Activated T-cell treated with anti-CD3 and anti-CD28 coated beads, Interleukin-2, amount 50 U/mL, for 72 hours (primary cell): ENCODE measurements around the gene CCDC32. TPM values are rescaled to one million over a fixed set of nuclear protein-coding genes. Genes with fewer than 3 reads are reported as not detected.
A peak's percentile ranks its signal among the peaks of the same experiment; 100 is the strongest.

Experiments used
- ATAC-seq, 2 donors: fragments of 150-1000 bp; cut with Tn5 transposase; replicated peaks in 1 of 2; 2 replicates each; pipeline ENCODE4 v1.10.0; 2021; ENCODE audit warnings: moderate library complexity in 2 of 2, mild to moderate bottlenecking in 1 of 2
- DNase-seq, 2 donors: peaks; one replicate each; pipeline ENCODE4 v3.0.0; 2021 to 2022; ENCODE audit warnings: mixed read lengths in 1 of 2
- H3K27ac Mint-ChIP-seq: one replicate; pipeline ENCODE4 v1.8.0; 2022; ENCODE audit warnings: mild to moderate bottlenecking, moderate library complexity, mixed read lengths
- H3K27me3 Mint-ChIP-seq: one replicate; pipeline ENCODE4 v1.8.0; 2022; ENCODE audit warnings: low read depth, mixed read lengths
- H3K36me3 Mint-ChIP-seq, 2 donors: one replicate each; pipeline ENCODE4 v1.8.0; 2022; ENCODE audit warnings: mixed read lengths in 2 of 2, mild to moderate bottlenecking in 1 of 2; ENCODE audit not compliant: insufficient read depth in 2 of 2
- H3K4me1 Mint-ChIP-seq: one replicate; pipeline ENCODE4 v1.8.0; 2022; ENCODE audit warnings: low read depth, mixed read lengths
- H3K4me3 Mint-ChIP-seq, 2 donors: one replicate each; pipeline ENCODE4 v1.8.0; 2022; ENCODE audit warnings: mild to moderate bottlenecking in 2 of 2, mixed read lengths in 2 of 2, moderate library complexity in 2 of 2
- H3K9me3 Mint-ChIP-seq, 2 donors: one replicate each; pipeline ENCODE4 v1.8.0; 2022; ENCODE audit warnings: mixed read lengths in 2 of 2
- total RNA-seq, 2 donors: library from RNA; stranded (reverse); gene quantifications; one replicate each; pipeline ENCODE4 v1.2.3, GENCODE V29; 2022

Gene CCDC32
- total RNA-seq, result 10 to 100 TPM; 34.8 to 38.1 TPM

- H3K9me3 Mint-ChIP-seq, result no peaks in the 10 kb centered on the region
Observed at GRCh38 chr15:40564591-40565332, at the start of gene CCDC32. Gene CCDC32, minus strand, starts transcription at chr15:40565042. Its CDS starts 2,027 bp downstream, at chr15:40563015.

GRCh38 chr15:40613080-40613479 is 48.2 kb upstream of the CCDC32 start:
- no peak for ATAC-seq
- Mint-ChIP-seq H3K36me3 (peaks cover 1 to 4% of the 10 kb centered on the region in 2 donors), H3K4me3 (no peak overlapping the region), H3K4me1 (no peaks in the 10 kb centered on the region), H3K27ac (no peak overlapping the region), H3K9me3 (no peaks in the 10 kb centered on the region), H3K27me3 (no peaks in the 10 kb centered on the region)
- no peak for DNase-seq

More at GRCh38 chr15:40564591-40565332, at the start of gene CCDC32:
- Mint-ChIP-seq H3K4me3 (peak within 1 kb of the TSS; percentile 93), H3K27ac (peak within 1 kb of the TSS; percentile 93), H3K36me3 (peaks cover 0 to 3% of the 10 kb centered on the region in 2 donors), H3K4me1 (peaks cover 43% of the 10 kb centered on the region), H3K27me3 (peaks cover 6% of the 10 kb centered on the region)
- peak; percentile 93 to 97 for DNase-seq
- ATAC-seq, result peak; percentile 93 to 94

GRCh38 chr15:40603935-40604334 is 39.1 kb upstream of the CCDC32 start:
- DNase-seq (no peak), ATAC-seq (no peak)
- no peaks in the 10 kb centered on the region for H3K27me3 Mint-ChIP-seq
- peaks cover 6% of the 10 kb centered on the region in 2 donors for H3K36me3 Mint-ChIP-seq
- no peaks in the 10 kb centered on the region for H3K4me1 Mint-ChIP-seq
- no peak overlapping the region for H3K4me3 Mint-ChIP-seq
- no peak overlapping the region for H3K27ac Mint-ChIP-seq
- H3K9me3 Mint-ChIP-seq, result no peaks in the 10 kb centered on the region

- no peaks in the 10 kb centered on the region for H3K27me3 Mint-ChIP-seq
- H3K9me3 Mint-ChIP-seq, result no peaks in the 10 kb centered on the region
- H3K36me3 Mint-ChIP-seq, result peaks cover 2 to 5% of the 10 kb centered on the region in 2 donors
- H3K4me1 Mint-ChIP-seq, result no peaks in the 10 kb centered on the region
- DNase-seq (no peak), ATAC-seq (no peak)
- no peak overlapping the region for H3K4me3 Mint-ChIP-seq
- H3K27ac Mint-ChIP-seq, result no peak overlapping the region
Observed at GRCh38 chr15:40600956-40601355, 36.1 kb upstream of the CCDC32 start.

- Mint-ChIP-seq H3K36me3 (peaks cover 2 to 3% of the 10 kb centered on the region in 2 donors), H3K9me3 (no peaks in the 10 kb centered on the region), H3K4me3 (no peak overlapping the region), H3K27ac (no peak overlapping the region), H3K27me3 (peaks cover 7% of the 10 kb centered on the region), H3K4me1 (peaks cover 9% of the 10 kb centered on the region)
- DNase-seq, result no peak
- ATAC-seq, result no peak
Observed at GRCh38 chr15:40598672-40599071, 33.8 kb upstream of the CCDC32 start.

GRCh38 chr15:40598126-40598525 is 33.3 kb upstream of the CCDC32 start:
- ATAC-seq (no peak), DNase-seq (no peak)
- peaks cover 7% of the 10 kb centered on the region for H3K27me3 Mint-ChIP-seq
- peaks cover 3% of the 10 kb centered on the region in 2 donors for H3K36me3 Mint-ChIP-seq
- H3K9me3 Mint-ChIP-seq, result no peaks in the 10 kb centered on the region
- H3K4me3 Mint-ChIP-seq, result no peak overlapping the region
- peaks cover 14% of the 10 kb centered on the region for H3K4me1 Mint-ChIP-seq
- H3K27ac Mint-ChIP-seq, result no peak overlapping the region

GRCh38 chr15:40597024-40597423 is 32.2 kb upstream of the CCDC32 start:
- peaks cover 7% of the 10 kb centered on the region for H3K27me3 Mint-ChIP-seq
- H3K4me1 Mint-ChIP-seq, result peaks cover 22% of the 10 kb centered on the region
- no peaks in the 10 kb centered on the region for H3K9me3 Mint-ChIP-seq
- no peak for ATAC-seq
- H3K36me3 Mint-ChIP-seq, result peaks cover 1 to 3% of the 10 kb centered on the region in 2 donors
- H3K4me3 Mint-ChIP-seq, result no peak overlapping the region
- no peak overlapping the region for H3K27ac Mint-ChIP-seq
- DNase-seq, result no peak

- DNase-seq (no peak), ATAC-seq (no peak)
- Mint-ChIP-seq H3K27me3 (peaks cover 7% of the 10 kb centered on the region), H3K9me3 (no peaks in the 10 kb centered on the region), H3K4me3 (peak overlapping the region in 1 of 2 donors; percentile 10), H3K4me1 (peaks cover 22% of the 10 kb centered on the region), H3K27ac (no peak overlapping the region), H3K36me3 (peaks cover 1 to 3% of the 10 kb centered on the region in 2 donors)
Observed at GRCh38 chr15:40595773-40596172, 30.9 kb upstream of the CCDC32 start.

- Mint-ChIP-seq H3K4me3 (peak overlapping the region; percentile 85 to 90), H3K27ac (peak overlapping the region; percentile 24), H3K27me3 (peaks cover 7% of the 10 kb centered on the region), H3K36me3 (peaks cover 1 to 3% of the 10 kb centered on the region in 2 donors), H3K9me3 (no peaks in the 10 kb centered on the region), H3K4me1 (peaks cover 26% of the 10 kb centered on the region)
- DNase-seq (no peak), ATAC-seq (no peak)
Observed at GRCh38 chr15:40595219-40595618, 30.4 kb upstream of the CCDC32 start.

GRCh38 chr15:40594429-40594836 is 29.6 kb upstream of the CCDC32 start:
- Mint-ChIP-seq H3K4me1 (peaks cover 27% of the 10 kb centered on the region), H3K9me3 (no peaks in the 10 kb centered on the region), H3K27ac (peak overlapping the region; percentile 24), H3K36me3 (peaks cover 1 to 3% of the 10 kb centered on the region in 2 donors), H3K27me3 (peaks cover 7% of the 10 kb centered on the region), H3K4me3 (peak overlapping the region; percentile 85 to 90)
- peak; percentile 64 to 70 for ATAC-seq
- DNase-seq, result peak in 1 of 2 donors; percentile 61

- Mint-ChIP-seq H3K9me3 (no peaks in the 10 kb centered on the region), H3K27me3 (peaks cover 7% of the 10 kb centered on the region), H3K4me3 (peak within 1 kb of the TSS; percentile 85 to 90), H3K4me1 (peaks cover 27% of the 10 kb centered on the region), H3K27ac (peak within 1 kb of the TSS; percentile 98), H3K36me3 (peaks cover 1 to 3% of the 10 kb centered on the region in 2 donors)
- peak; percentile 86 for ATAC-seq
- DNase-seq, result peak; percentile 90 to 91
Observed at GRCh38 chr15:40593588-40594428, 29.0 kb upstream of the CCDC32 start, which contains the start of gene KNL1. Gene KNL1, plus strand, starts transcription at chr15:40594249. Its CDS starts 8,683 bp downstream, at chr15:40602932.

GRCh38 chr15:40593165-40593564 is 28.3 kb upstream of the CCDC32 start:
- H3K27ac Mint-ChIP-seq, result peak overlapping the region; percentile 98
- H3K4me1 Mint-ChIP-seq, result peaks cover 27% of the 10 kb centered on the region
- H3K9me3 Mint-ChIP-seq, result no peaks in the 10 kb centered on the region
- H3K4me3 Mint-ChIP-seq, result peak overlapping the region; percentile 29 to 85
- no peak for ATAC-seq
- peaks cover 7% of the 10 kb centered on the region for H3K27me3 Mint-ChIP-seq
- DNase-seq, result no peak
- peaks cover 1 to 3% of the 10 kb centered on the region in 2 donors for H3K36me3 Mint-ChIP-seq

GRCh38 chr15:40591389-40591788 is 26.5 kb upstream of the CCDC32 start:
- Mint-ChIP-seq H3K27ac (no peak overlapping the region), H3K36me3 (peaks cover 1 to 3% of the 10 kb centered on the region in 2 donors), H3K27me3 (peaks cover 7% of the 10 kb centered on the region), H3K9me3 (no peaks in the 10 kb centered on the region), H3K4me1 (peaks cover 27% of the 10 kb centered on the region), H3K4me3 (peak overlapping the region in 1 of 2 donors; percentile 44)
- ATAC-seq (no peak), DNase-seq (no peak)
